ENCODE measurements around the gene PLPP3.

Gene PLPP3

GRCh38 chr1:56591909-56592308 is 12.5 kb upstream of the PLPP3 start:
- no peak for TF ChIP-seq CTCF (IDR thresholded peaks at IDR 0.05; ENCODE audit: low read depth, low read length)
- no peak overlapping the region for H3K4me3 ChIP-seq (replicated peaks in 1 of 2; ENCODE audit: low read depth in 2 of 2, low read length in 2 of 2)
- no peak for DNase-seq (ENCODE audit: low read depth in 2 of 2)

- no peak overlapping the region for H3K4me3 ChIP-seq (replicated peaks in 1 of 2; ENCODE audit: low read depth in 2 of 2, low read length in 2 of 2)
- TF ChIP-seq CTCF (IDR thresholded peaks at IDR 0.05; ENCODE audit: low read depth, low read length): no peak
- DNase-seq (ENCODE audit: low read depth in 2 of 2): peak; percentile 29 to 68
Measured at GRCh38 chr1:56590520-56591011, 11.2 kb upstream of the PLPP3 start.

DNA sequence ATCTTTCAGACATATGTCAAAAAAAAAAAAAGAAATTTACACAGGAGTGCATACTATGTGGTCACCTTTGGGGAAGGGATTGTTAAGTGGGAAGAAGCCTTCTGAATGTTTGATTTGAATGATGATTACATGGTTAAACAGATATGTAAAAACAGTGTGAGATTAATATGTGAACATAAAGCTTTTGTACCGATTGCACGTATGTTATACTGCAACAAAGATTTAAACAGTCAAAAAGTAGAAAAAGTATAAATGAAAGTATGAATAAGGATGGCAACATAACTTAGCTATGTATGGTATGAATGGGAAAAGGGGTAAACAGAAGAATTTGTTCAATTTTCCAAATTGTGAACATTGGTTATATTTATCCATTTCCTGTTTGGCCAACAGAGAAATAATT is 10.0 kb upstream of the PLPP3 start:
- TF ChIP-seq CTCF (IDR thresholded peaks at IDR 0.05; ENCODE audit: low read depth, low read length): no peak
- peak in 1 of 2 donors; percentile 31 for DNase-seq (ENCODE audit: low read depth in 2 of 2)
- no peak overlapping the region for H3K4me3 ChIP-seq (replicated peaks in 1 of 2; ENCODE audit: low read depth in 2 of 2, low read length in 2 of 2)

DNA sequence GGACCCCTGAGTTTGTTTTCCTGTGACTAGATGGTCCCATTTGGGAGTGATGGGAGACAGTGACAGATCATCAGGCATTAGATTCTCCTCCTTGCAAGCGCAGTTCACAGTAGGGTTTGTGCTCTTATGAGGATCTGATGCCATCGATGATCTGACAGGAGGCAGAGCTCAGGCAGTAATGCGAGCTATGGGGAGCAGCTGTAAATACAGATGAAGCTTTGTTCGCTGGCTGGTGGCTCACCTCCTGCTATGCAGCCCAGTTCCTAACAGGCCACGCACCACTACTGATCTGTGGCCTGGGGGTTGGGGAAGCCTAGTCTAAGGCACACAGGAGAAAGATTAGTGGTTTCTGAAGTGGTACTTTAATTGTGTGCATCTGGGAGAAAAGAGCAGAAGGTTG is 7.1 kb upstream of the PLPP3 start:
- no peak for DNase-seq (ENCODE audit: low read depth in 2 of 2)
- no peak for TF ChIP-seq CTCF (IDR thresholded peaks at IDR 0.05; ENCODE audit: low read depth, low read length)
- no peak overlapping the region for H3K4me3 ChIP-seq (replicated peaks in 1 of 2; ENCODE audit: low read depth in 2 of 2, low read length in 2 of 2)

DNA sequence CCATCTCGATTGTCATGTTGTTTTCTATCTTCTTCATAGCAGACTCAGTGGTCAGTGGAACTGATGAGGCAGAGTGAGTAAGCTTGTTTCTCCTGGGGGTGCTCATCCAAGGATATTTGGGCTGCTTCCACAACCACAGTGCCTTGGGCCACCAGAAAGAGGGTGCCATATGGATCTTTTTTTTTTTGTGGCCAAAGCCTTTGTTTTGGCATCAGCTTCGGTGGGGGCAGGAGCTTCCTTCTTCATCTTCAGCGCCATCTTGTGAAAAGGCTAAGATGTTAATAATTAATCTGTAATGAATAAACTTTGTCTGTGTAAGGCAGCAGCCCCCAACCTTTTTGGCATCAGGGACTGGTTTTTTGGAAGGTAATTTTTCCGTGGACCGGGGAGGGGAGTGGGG is 6.6 kb upstream of the PLPP3 start:
- no peak overlapping the region for H3K4me3 ChIP-seq (replicated peaks in 1 of 2; ENCODE audit: low read depth in 2 of 2, low read length in 2 of 2)
- no peak for DNase-seq (ENCODE audit: low read depth in 2 of 2)

GRCh38 chr1:56584910-56585528 is 5.7 kb upstream of the PLPP3 start:
- DNase-seq (ENCODE audit: low read depth in 2 of 2): peak; percentile 82 to 84
- H3K4me3 ChIP-seq (replicated peaks in 1 of 2; ENCODE audit: low read depth in 2 of 2, low read length in 2 of 2): no peak overlapping the region
- peak; percentile 72 for TF ChIP-seq CTCF (IDR thresholded peaks at IDR 0.05; ENCODE audit: low read depth, low read length)

More for the DNA sequence above, 6.6 kb upstream of the PLPP3 start:
- TF ChIP-seq CTCF (IDR thresholded peaks at IDR 0.05; ENCODE audit: low read depth, low read length): no peak
